ENCODE data around the gene DICER1.

GRCh38 chr14:95128140-95128539, 29.2 kb downstream of the DICER1 start:
- TF ChIP-seq CTCF (conservative IDR thresholded peaks at IDR 0.05; ENCODE audit: low read length) (no peak), EZH2phosphoT487 (IDR thresholded peaks at IDR 0.05; ENCODE audit: borderline replicate concordance) (no peak)

Data from Loucy (cell line).